Caco-2 (cell line): Measurements from ENCODE around the gene MAZ. TPM values are rescaled to one million over a fixed set of nuclear protein-coding genes. Genes with fewer than 3 reads are reported as not detected.

Source experiments
- BruUV-seq: library from RNA; stranded (reverse); fragments of 400-500 nt; replicated peaks from 2 replicates; lab custom pipeline; 2021; lab: Mats Ljungman, UMichigan
- CTCF ChIA-PET: fragments of 300-600 bp; sonication (Branson Sonifier 250); formaldehyde crosslinking; loops from one replicate; lab custom pipeline; 2022; ENCODE audit warnings: antibody characterized with exemption; lab: Charles Lee
- POLR2A ChIA-PET: fragments of 300-600 bp; sonication (Branson Sonifier 250); formaldehyde crosslinking; loops from one replicate; lab custom pipeline; 2022; ENCODE audit warnings: antibody characterized with exemption; lab: Charles Lee
- DNase-seq, 2 experiments: peaks; one replicate each; pipeline versions ENCODE4 v3.0.0 to v3.0.0-alpha.2; 2020 to 2022
- H3K27me3 ChIP-seq: replicated peaks from 2 replicates; pipeline ENCODE4 v1.6.0; 2011; ENCODE audit warnings: low read length; ENCODE audit not compliant: control insufficient read depth, insufficient read depth
- H3K36me3 ChIP-seq: 2 replicates; pipeline ENCODE4 v1.5.1; 2011; ENCODE audit warnings: low read length; ENCODE audit not compliant: control insufficient read depth, insufficient read depth
- H3K4me1 ChIP-seq: fragments of 250-450 bp; sonication (Bioruptor Pico); 2 replicates; pipeline ENCODE4 v1.5.1; 2020; ENCODE audit warnings: mild to moderate bottlenecking
- H3K4me3 ChIP-seq: 2 replicates; pipeline ENCODE4 v1.5.1; 2011; ENCODE audit warnings: low read depth, mild to moderate bottlenecking, control low read depth, low read length
- H3K9me3 ChIP-seq: fragments of 250-450 bp; sonication (Bioruptor Pico); 2 replicates; pipeline ENCODE4 v1.5.1; 2020; ENCODE audit warnings: mild to moderate bottlenecking, moderate library complexity
- H3K27ac Mint-ChIP-seq: one replicate; pipeline ENCODE4 v1.8.0; 2022; ENCODE audit warnings: mixed read lengths; ENCODE audit not compliant: unreplicated experiment
- H3K27me3 Mint-ChIP-seq: one replicate; pipeline ENCODE4 v1.8.0; 2022; ENCODE audit warnings: mixed read lengths; ENCODE audit not compliant: insufficient read depth, unreplicated experiment
- H3K36me3 Mint-ChIP-seq: one replicate; pipeline ENCODE4 v1.8.0; 2022; ENCODE audit warnings: mild to moderate bottlenecking, mixed read lengths; ENCODE audit not compliant: insufficient read depth, unreplicated experiment
- H3K4me1 Mint-ChIP-seq: one replicate; pipeline ENCODE4 v1.8.0; 2022; ENCODE audit warnings: low read depth, mixed read lengths; ENCODE audit not compliant: unreplicated experiment
- H3K4me3 Mint-ChIP-seq: one replicate; pipeline ENCODE4 v1.8.0; 2022; ENCODE audit warnings: mild to moderate bottlenecking, moderate library complexity, mixed read lengths; ENCODE audit not compliant: unreplicated experiment
- H3K9me3 Mint-ChIP-seq: one replicate; pipeline ENCODE4 v1.8.0; 2022; ENCODE audit warnings: mixed read lengths; ENCODE audit not compliant: unreplicated experiment
- intact Hi-C: fragments of 100-400 bp; cut with micrococcal nuclease; formaldehyde crosslinking; loops from one replicate; pipeline ENCODE4 v1.10.0; 2022; ENCODE audit not compliant: unreplicated experiment
- total RNA-seq: library from RNA; stranded (reverse); gene quantifications from 2 replicates; pipeline ENCODE4 v1.2.3, GENCODE V29; 2022
- TF ChIP-seq, protein P1 (sequence below), 2 experiments: fragments of 200-600 bp in 1 of 2; IDR thresholded peaks; 1 replicate in 1 of 2; 2 replicates in 1 of 2; pipeline versions ENCODE4 v1.5.1 to v1.8.0; 2011 to 2022; ENCODE audit warnings: antibody characterized with exemption in 1 of 2, control low read depth in 1 of 2, inconsistent platforms in 1 of 2, low read depth in 1 of 2, low read length in 1 of 2, mild to moderate bottlenecking in 1 of 2, moderate library complexity in 1 of 2; ENCODE audit not compliant: insufficient read depth in 1 of 2, severe bottlenecking in 1 of 2, unreplicated experiment in 1 of 2

MAZ gene
- total RNA-seq, 1 experiment from 2014 or later: 317 TPM

GRCh38 chr16:29854520-29855100 is 48.3 kb downstream of the MAZ start:
- CTCF ChIA-PET: interaction anchor here (0.6 kb wide), 1 partner anchor 98 kb away, joined by 3 read pairs; no protein-coding TSS in a partner anchor
- no peaks in the 10 kb centered on the region for H3K4me1 Mint-ChIP-seq

DNA sequence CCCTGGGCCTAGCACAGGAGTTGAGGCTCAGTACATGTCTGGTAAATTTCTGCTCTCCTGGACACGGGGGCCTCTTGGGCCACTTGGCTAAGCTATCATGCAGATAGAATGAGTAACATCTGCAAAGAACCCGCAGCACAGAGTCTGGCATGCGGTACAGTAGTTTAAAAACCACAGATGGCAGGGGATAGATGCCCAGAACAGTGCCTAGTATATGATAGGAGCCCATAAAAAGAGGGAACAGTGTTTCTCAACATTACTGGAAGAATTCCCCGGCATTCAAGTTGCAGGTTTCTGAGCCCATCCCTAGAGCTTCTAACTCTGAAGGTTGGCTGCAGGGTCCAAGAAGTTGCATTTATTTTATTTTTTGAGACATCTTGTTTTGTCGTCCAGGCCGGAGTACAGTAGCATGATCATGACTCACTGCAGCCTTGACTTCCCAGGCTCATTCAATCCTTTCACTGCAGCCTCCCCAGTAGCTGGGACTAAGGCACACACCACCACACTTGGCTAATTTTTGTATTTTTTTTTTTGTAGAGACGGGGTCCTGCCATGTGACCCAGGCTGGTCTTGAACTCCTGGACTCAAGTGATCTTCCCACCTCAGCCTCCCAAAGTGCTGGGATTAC is 50.9 kb downstream of the MAZ start:
- H3K4me1 Mint-ChIP-seq: peaks cover 6% of the 10 kb centered on the region
- H3K27ac Mint-ChIP-seq: no peak overlapping the region
- no peaks in the 10 kb centered on the region for H3K27me3 Mint-ChIP-seq
- no peak overlapping the region for H3K4me3 Mint-ChIP-seq
- no peak for DNase-seq
- Histone ChIP-seq H3K36me3 (peaks cover 1% of the 10 kb centered on the region; the same call in 1 of the 2 replicates), H3K4me1 (peaks cover 6% of the 10 kb centered on the region; the same call in 1 of the 2 replicates), H3K27me3 (no peaks in the 10 kb centered on the region), H3K9me3 (no peaks in the 10 kb centered on the region), H3K4me3 (no peak overlapping the region)
- CTCF ChIA-PET: no interaction called here
- no TSS peak for BruUV-seq
- H3K36me3 Mint-ChIP-seq: peaks cover 6% of the 10 kb centered on the region
- H3K9me3 Mint-ChIP-seq: no peaks in the 10 kb centered on the region
- intact Hi-C loops: no loop called here
- POLR2A ChIA-PET: no interaction called here
- TF ChIP-seq, protein P1, sequence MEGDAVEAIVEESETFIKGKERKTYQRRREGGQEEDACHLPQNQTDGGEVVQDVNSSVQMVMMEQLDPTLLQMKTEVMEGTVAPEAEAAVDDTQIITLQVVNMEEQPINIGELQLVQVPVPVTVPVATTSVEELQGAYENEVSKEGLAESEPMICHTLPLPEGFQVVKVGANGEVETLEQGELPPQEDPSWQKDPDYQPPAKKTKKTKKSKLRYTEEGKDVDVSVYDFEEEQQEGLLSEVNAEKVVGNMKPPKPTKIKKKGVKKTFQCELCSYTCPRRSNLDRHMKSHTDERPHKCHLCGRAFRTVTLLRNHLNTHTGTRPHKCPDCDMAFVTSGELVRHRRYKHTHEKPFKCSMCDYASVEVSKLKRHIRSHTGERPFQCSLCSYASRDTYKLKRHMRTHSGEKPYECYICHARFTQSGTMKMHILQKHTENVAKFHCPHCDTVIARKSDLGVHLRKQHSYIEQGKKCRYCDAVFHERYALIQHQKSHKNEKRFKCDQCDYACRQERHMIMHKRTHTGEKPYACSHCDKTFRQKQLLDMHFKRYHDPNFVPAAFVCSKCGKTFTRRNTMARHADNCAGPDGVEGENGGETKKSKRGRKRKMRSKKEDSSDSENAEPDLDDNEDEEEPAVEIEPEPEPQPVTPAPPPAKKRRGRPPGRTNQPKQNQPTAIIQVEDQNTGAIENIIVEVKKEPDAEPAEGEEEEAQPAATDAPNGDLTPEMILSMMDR (IDR thresholded peaks at IDR 0.05; ENCODE audit: insufficient read depth in 1 of 2, low read depth in 1 of 2, low read length in 1 of 2, severe bottlenecking in 1 of 2, unreplicated experiment in 1 of 2): no peak

More at GRCh38 chr16:29854520-29855100, 48.3 kb downstream of the MAZ start:
- POLR2A ChIA-PET: no interaction called here
- BruUV-seq: no TSS peak
- Mint-ChIP-seq H3K9me3 (no peaks in the 10 kb centered on the region), H3K27ac (no peak overlapping the region), H3K27me3 (no peaks in the 10 kb centered on the region), H3K4me3 (no peak overlapping the region), H3K36me3 (peaks cover 6% of the 10 kb centered on the region)
- DNase-seq: no peak
- Histone ChIP-seq H3K36me3 (no peaks in the 10 kb centered on the region), H3K4me3 (no peak overlapping the region), H3K9me3 (no peaks in the 10 kb centered on the region), H3K27me3 (no peaks in the 10 kb centered on the region), H3K4me1 (peaks cover 3% of the 10 kb centered on the region; the same call in 1 of the 2 replicates)
- intact Hi-C loops: no loop called here
- TF ChIP-seq, protein P1 (IDR thresholded peaks at IDR 0.05; ENCODE audit: insufficient read depth in 1 of 2, low read depth in 1 of 2, low read length in 1 of 2, severe bottlenecking in 1 of 2, unreplicated experiment in 1 of 2): no peak

GRCh38 chr16:29858149-29858849 is 52.0 kb downstream of the MAZ start:
- no TSS peak for BruUV-seq
- no peaks in the 10 kb centered on the region for H3K9me3 Mint-ChIP-seq
- Histone ChIP-seq H3K4me1 (peaks cover 6% of the 10 kb centered on the region; the same call in 1 of the 2 replicates), H3K4me3 (no peak overlapping the region), H3K27me3 (no peaks in the 10 kb centered on the region), H3K9me3 (no peaks in the 10 kb centered on the region), H3K36me3 (peaks cover 1% of the 10 kb centered on the region; the same call in 1 of the 2 replicates)
- ChIA-PET POLR2A (no interaction called here), CTCF (no interaction called here)
- TF ChIP-seq, protein P1 (IDR thresholded peaks at IDR 0.05; ENCODE audit: insufficient read depth in 1 of 2, low read depth in 1 of 2, low read length in 1 of 2, severe bottlenecking in 1 of 2, unreplicated experiment in 1 of 2): no peak
- H3K4me3 Mint-ChIP-seq: no peak overlapping the region
- H3K27ac Mint-ChIP-seq: no peak overlapping the region
- intact Hi-C loops: no loop called here
- peaks cover 16% of the 10 kb centered on the region for H3K36me3 Mint-ChIP-seq
- no peak for DNase-seq
- no peaks in the 10 kb centered on the region for H3K27me3 Mint-ChIP-seq
- H3K4me1 Mint-ChIP-seq: peaks cover 6% of the 10 kb centered on the region
